Midbrain (tissue), 1 donor: ENCODE results near the gene HLCS.
A peak's percentile ranks its signal among the peaks of the same experiment; 100 is the strongest.

ENCODE experiments used
- DNase-seq: peaks from one replicate; lab custom pipeline; 2025; lab: John Stamatoyannopoulos, UW

HLCS gene

GRCh38 chr21:36883532-36884486 lies 82.7 kb downstream of the HLCS start:
- DNase-seq, result no peak

- DNase-seq, result no peak
Observed at GRCh38 chr21:36882776-36883175, 83.7 kb downstream of the HLCS start.

GRCh38 chr21:36881228-36881627 lies 85.2 kb downstream of the HLCS start:
- DNase-seq, result no peak

- DNase-seq, result no peak
Observed at GRCh38 chr21:36879827-36880226, 86.6 kb downstream of the HLCS start.

- DNase-seq, result no peak
Observed at GRCh38 chr21:36877741-36878140, 88.7 kb downstream of the HLCS start.

- DNase-seq, result no peak
Observed at GRCh38 chr21:36874665-36875064, 91.8 kb downstream of the HLCS start.

GRCh38 chr21:36873513-36873912 lies 93.0 kb downstream of the HLCS start:
- DNase-seq, result no peak

GRCh38 chr21:36867291-36867905 lies 99.1 kb downstream of the HLCS start:
- no peak for DNase-seq

GRCh38 chr21:36866419-36866818 lies 100.0 kb downstream of the HLCS start:
- no peak for DNase-seq

- no peak for DNase-seq
Observed at GRCh38 chr21:36864974-36865373, 101.5 kb downstream of the HLCS start.

- DNase-seq, result no peak
Observed at GRCh38 chr21:36863260-36863659, 103.2 kb downstream of the HLCS start.

- DNase-seq, result no peak
Observed at GRCh38 chr21:36861595-36862323, 104.7 kb downstream of the HLCS start.

GRCh38 chr21:36860736-36861594 lies 105.5 kb downstream of the HLCS start:
- DNase-seq, result no peak

- DNase-seq, result no peak
Observed at GRCh38 chr21:36859744-36860501, 106.5 kb downstream of the HLCS start.

GRCh38 chr21:36858320-36858957 lies 108.0 kb downstream of the HLCS start:
- no peak for DNase-seq

GRCh38 chr21:36856643-36857042 lies 109.8 kb downstream of the HLCS start:
- DNase-seq, result no peak

GRCh38 chr21:36854391-36854790 lies 112.1 kb downstream of the HLCS start:
- DNase-seq, result peak; percentile 82

GRCh38 chr21:36852864-36853263 lies 113.6 kb downstream of the HLCS start:
- no peak for DNase-seq

GRCh38 chr21:36852293-36852692 lies 114.2 kb downstream of the HLCS start:
- no peak for DNase-seq

- peak; percentile 21 for DNase-seq
Observed at GRCh38 chr21:36851121-36851520, 115.3 kb downstream of the HLCS start.
